Ectodermal cell (in vitro differentiated cells): ENCODE measurements around the gene APOH.

Experiments
- H3K27ac ChIP-seq: 2 replicates; pipeline ENCODE4 v1.7.0; 2013; ENCODE audit warnings: mild to moderate bottlenecking, low read depth, low read length; ENCODE audit not compliant: insufficient read depth, poor library complexity, severe bottlenecking
- H3K27me3 ChIP-seq: 2 replicates; pipeline ENCODE4 v1.7.0; 2013; ENCODE audit warnings: mild to moderate bottlenecking, low read length; ENCODE audit not compliant: insufficient read depth, control insufficient read depth, poor library complexity, severe bottlenecking
- H3K36me3 ChIP-seq: one replicate; pipeline ENCODE4 v1.7.0; 2013; ENCODE audit warnings: low read length; ENCODE audit not compliant: control insufficient read depth, insufficient read depth
- H3K4me1 ChIP-seq: one replicate; pipeline ENCODE4 v1.7.0; 2013; ENCODE audit warnings: low read length; ENCODE audit not compliant: control insufficient read depth, insufficient read depth
- H3K4me3 ChIP-seq: 2 replicates; pipeline ENCODE4 v1.7.0; 2013; ENCODE audit warnings: low read depth, low read length, control low read depth; ENCODE audit not compliant: insufficient read depth
- H3K9me3 ChIP-seq: 2 replicates; pipeline ENCODE4 v1.7.0; 2013; ENCODE audit warnings: mild to moderate bottlenecking, low read length, moderate library complexity; ENCODE audit not compliant: control insufficient read depth
- WGBS, 2 experiments: methylation state at CpG; one replicate each; pipeline ENCODE4 v1.1.7; 2013; ENCODE audit warnings: missing lambda C conversion rate in 2 of 2; 5-methylcytosine and 5-hydroxymethylcytosine counted together

Gene APOH

DNA sequence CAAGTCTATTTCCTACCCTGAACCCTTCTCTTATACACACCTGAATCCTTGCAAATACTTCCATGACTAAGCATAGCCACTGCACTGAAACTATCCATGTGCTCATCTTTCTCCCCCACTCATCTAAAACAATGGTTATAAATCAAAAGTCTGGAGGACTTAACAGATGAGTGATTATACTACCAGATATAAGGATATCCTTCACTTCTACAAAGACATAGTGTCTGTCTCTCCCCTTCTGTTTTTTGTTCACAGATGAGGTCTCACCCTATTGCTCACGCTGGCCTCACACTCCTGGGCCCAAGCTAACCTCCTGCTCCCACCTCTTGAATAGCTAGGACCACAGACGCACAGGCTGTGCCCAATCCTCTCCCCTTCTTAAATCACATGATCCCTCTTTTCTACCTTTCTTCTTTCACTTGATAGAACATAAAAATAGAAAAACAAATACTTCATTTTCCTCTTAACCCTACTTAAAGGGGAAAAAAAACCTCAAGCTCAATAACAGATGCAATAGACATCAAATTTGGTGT, 56.5 kb downstream of the APOH start:
- Histone ChIP-seq H3K36me3 (peaks cover 7% of the 10 kb centered on the region), H3K27me3 (no peaks in the 10 kb centered on the region)
- WGBS, 2 experiments, result 91 to 93% methylated on average over 2 of the region's 2 CpGs

DNA sequence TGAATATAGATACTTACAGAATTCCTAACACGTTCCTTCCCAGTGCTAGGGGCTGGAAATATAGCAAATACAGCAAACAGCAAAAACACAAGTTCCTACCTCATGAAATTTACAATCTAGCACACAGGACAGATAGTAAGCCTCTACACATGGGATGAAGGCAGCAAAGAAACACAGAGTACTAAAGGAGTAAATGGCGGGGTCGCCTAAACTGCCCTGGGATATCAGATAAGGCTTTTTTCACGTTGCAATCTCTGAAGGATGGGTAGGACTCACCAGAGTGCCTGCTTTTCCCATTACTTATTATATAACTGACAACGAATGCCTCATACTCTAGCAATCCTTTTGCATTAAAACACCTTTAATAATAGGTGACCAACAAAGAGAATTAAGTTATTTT, 57.1 kb downstream of the APOH start:
- WGBS, 2 experiments, result 91 to 95% methylated on average over 4 to 5 of the region's 5 CpGs
- no peaks in the 10 kb centered on the region for H3K9me3 ChIP-seq
- no peaks in the 10 kb centered on the region for H3K27me3 ChIP-seq
- H3K4me1 ChIP-seq, result no peaks in the 10 kb centered on the region
- no peak overlapping the region for H3K4me3 ChIP-seq
- no peak overlapping the region for H3K27ac ChIP-seq
- peaks cover 7% of the 10 kb centered on the region for H3K36me3 ChIP-seq

More for the DNA sequence above, 56.5 kb downstream of the APOH start:
- Histone ChIP-seq H3K27ac (no peak overlapping the region), H3K9me3 (no peaks in the 10 kb centered on the region), H3K4me3 (no peak overlapping the region), H3K4me1 (no peaks in the 10 kb centered on the region)

DNA sequence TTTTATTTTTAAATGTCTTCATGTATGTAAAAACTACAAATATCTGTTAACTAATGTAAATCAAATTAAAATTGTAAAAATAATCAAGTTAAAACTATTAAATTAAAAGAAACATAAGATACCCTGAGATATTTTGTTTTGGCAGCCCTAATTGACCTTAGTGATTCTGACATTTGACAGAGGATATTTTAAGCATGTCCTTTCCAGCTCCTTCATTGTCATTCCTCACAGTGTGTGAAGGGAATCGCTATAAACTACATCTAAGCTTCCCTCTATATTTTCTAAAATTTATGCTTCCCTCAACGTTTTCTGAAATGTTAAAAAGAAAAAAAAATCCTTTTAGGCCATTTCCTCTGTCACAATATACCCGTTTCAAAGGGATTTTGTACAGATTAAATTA, 57.5 kb downstream of the APOH start:
- Histone ChIP-seq H3K9me3 (no peaks in the 10 kb centered on the region), H3K4me1 (no peaks in the 10 kb centered on the region), H3K36me3 (peaks cover 7% of the 10 kb centered on the region), H3K4me3 (no peak overlapping the region), H3K27ac (no peak overlapping the region), H3K27me3 (no peaks in the 10 kb centered on the region)
- WGBS, 2 experiments, result 94 to 100% methylated on average over 2 to 3 of the region's 3 CpGs

DNA sequence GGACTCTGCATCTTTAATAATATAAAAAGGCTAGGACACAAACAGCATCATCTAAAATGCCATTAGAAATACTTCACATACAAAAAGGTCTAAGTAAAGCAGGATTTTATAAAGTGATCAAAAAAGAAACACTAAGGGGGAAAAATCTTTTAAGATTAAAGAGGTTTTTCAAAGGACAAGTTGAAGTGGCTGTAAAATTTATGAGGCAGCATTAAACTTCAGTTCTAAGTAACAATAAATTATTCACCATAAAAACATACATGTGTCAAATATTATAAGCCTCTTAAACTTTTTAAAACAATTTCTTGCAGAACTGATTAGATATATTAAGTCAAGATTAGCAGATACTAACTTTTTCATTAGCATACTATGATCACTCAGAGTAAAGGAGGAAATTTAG, 58.0 kb downstream of the APOH start:
- no peaks in the 10 kb centered on the region for H3K4me1 ChIP-seq
- no peak overlapping the region for H3K4me3 ChIP-seq
- H3K36me3 ChIP-seq, result peaks cover 7% of the 10 kb centered on the region
- H3K27ac ChIP-seq, result no peak overlapping the region
- H3K27me3 ChIP-seq, result no peaks in the 10 kb centered on the region
- no peaks in the 10 kb centered on the region for H3K9me3 ChIP-seq

- no peaks in the 10 kb centered on the region for H3K9me3 ChIP-seq
- no peaks in the 10 kb centered on the region for H3K27me3 ChIP-seq
- H3K27ac ChIP-seq, result no peak overlapping the region
- H3K4me1 ChIP-seq, result no peaks in the 10 kb centered on the region
- WGBS, 2 experiments, result 93 to 98% methylated on average over 3 of the region's 3 CpGs
- peaks cover 4% of the 10 kb centered on the region for H3K36me3 ChIP-seq
- H3K4me3 ChIP-seq, result no peak overlapping the region
Measured at GRCh38 chr17:66169839-66170238, 59.4 kb downstream of the APOH start.

DNA sequence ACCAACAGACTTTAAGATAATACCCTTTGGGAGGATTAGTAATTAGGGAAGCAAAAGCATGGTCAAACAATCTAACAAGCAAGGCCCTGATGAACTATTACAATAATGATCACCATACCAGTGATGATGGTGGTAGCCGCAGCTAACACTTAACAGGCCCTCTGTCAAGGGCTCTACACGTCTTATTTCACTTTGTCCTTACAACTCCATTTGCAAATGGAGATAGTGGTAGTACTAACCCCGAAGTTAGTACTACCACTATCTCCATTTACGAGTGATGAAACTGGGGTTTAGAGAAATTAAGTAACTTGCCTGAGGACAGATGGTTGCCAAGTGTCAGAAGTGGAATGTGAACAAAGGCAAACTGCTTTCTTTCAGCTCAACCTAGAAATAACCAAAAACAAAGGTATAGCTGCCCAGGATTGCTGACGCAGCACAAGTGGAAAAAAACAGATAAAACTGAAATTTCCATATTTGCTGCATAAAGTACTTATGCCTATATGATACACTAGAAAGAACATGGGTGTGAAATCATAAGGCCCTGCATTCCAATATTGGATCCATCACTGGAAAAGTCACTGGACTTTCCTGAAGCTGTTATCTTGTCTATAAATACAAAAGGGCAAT, 61.9 kb downstream of the APOH start:
- Histone ChIP-seq H3K27me3 (no peaks in the 10 kb centered on the region), H3K9me3 (no peaks in the 10 kb centered on the region), H3K4me3 (no peak overlapping the region), H3K27ac (no peak overlapping the region), H3K36me3 (no peaks in the 10 kb centered on the region), H3K4me1 (no peaks in the 10 kb centered on the region)
- whole genome bisulfite sequencing, 2 experiments, result 57 to 77% methylated on average over 3 to 5 of the region's 5 CpGs

GRCh38 chr17:66165537-66166123, 63.6 kb downstream of the APOH start:
- Histone ChIP-seq H3K36me3 (no peaks in the 10 kb centered on the region), H3K4me3 (no peak overlapping the region), H3K9me3 (no peaks in the 10 kb centered on the region), H3K27me3 (no peaks in the 10 kb centered on the region), H3K27ac (no peak overlapping the region), H3K4me1 (no peaks in the 10 kb centered on the region)
